GM23338 (cell line): Measurements from ENCODE around the gene PRSS36. TPM values are rescaled to one million over a fixed set of nuclear protein-coding genes. Genes with fewer than 3 reads are reported as not detected.

Source experiments
- ATAC-seq: fragments of 200-7000 bp; cut with Tn5 transposase; 3 replicates; pipeline ENCODE4 v1.9.1; 2020
- DNase-seq: peaks from one replicate; pipeline ENCODE4 v3.0.0-alpha.2; 2015; ENCODE audit warnings: low spot score
- H2AFZ ChIP-seq: fragments of 200-600 bp; sonication (generic); 2 replicates; pipeline ENCODE4 v1.8.0; 2016; ENCODE audit warnings: antibody characterized with exemption, mild to moderate bottlenecking, moderate library complexity
- H3F3A ChIP-seq: fragments of 200-600 bp; sonication (generic); replicated peaks from 2 replicates; pipeline ENCODE4 v1.8.0; 2017; ENCODE audit warnings: antibody characterized with exemption, mixed run types, low read depth
- H3K27ac ChIP-seq: fragments of 200-600 bp; sonication (generic); 2 replicates; pipeline ENCODE4 v1.6.1; 2016; ENCODE audit warnings: low read depth
- H3K27me3 ChIP-seq: fragments of 200-600 bp; sonication (generic); 2 replicates; pipeline ENCODE4 v1.8.0; 2016; ENCODE audit warnings: mild to moderate bottlenecking, mixed run types, moderate library complexity; ENCODE audit not compliant: insufficient read depth
- H3K36me3 ChIP-seq: fragments of 200-600 bp; sonication (generic); 2 replicates; pipeline ENCODE4 v1.8.0; 2016; ENCODE audit warnings: mild to moderate bottlenecking; ENCODE audit not compliant: insufficient read depth
- H3K4me1 ChIP-seq: fragments of 200-600 bp; sonication (generic); 2 replicates; pipeline ENCODE4 v1.8.0; 2016; ENCODE audit warnings: mild to moderate bottlenecking, moderate library complexity; ENCODE audit not compliant: insufficient read depth
- H3K4me2 ChIP-seq: fragments of 200-600 bp; sonication (generic); 2 replicates; pipeline ENCODE4 v1.7.1; 2017; ENCODE audit warnings: mixed run types
- H3K4me3 ChIP-seq: fragments of 200-600 bp; sonication (generic); 2 replicates; pipeline ENCODE4 v1.6.1; 2016; ENCODE audit warnings: mixed run types
- H3K79me2 ChIP-seq: fragments of 200-600 bp; sonication (generic); replicated peaks from 2 replicates; pipeline ENCODE4 v1.8.0; 2017; ENCODE audit warnings: mild to moderate bottlenecking; ENCODE audit not compliant: insufficient read depth
- H3K9me2 ChIP-seq: fragments of 200-600 bp; sonication (generic); 2 replicates; pipeline ENCODE4 v1.8.0; 2017; ENCODE audit not compliant: insufficient read depth
- H4K20me1 ChIP-seq: fragments of 200-600 bp; sonication (generic); replicated peaks from 2 replicates; pipeline ENCODE4 v1.8.0; 2017; ENCODE audit warnings: mild to moderate bottlenecking; ENCODE audit not compliant: insufficient read depth
- H3K27ac Mint-ChIP-seq: 2 replicates; pipeline ENCODE4 v1.8.0; 2020; ENCODE audit warnings: inconsistent platforms, mild to moderate bottlenecking, moderate library complexity, mixed read lengths
- H3K27me3 Mint-ChIP-seq: 3 replicates; pipeline ENCODE4 v1.8.0; 2022; ENCODE audit warnings: low read depth, mild to moderate bottlenecking, moderate library complexity, mixed read lengths, inconsistent platforms; ENCODE audit not compliant: insufficient read depth, poor library complexity
- H3K36me3 Mint-ChIP-seq: 3 replicates; pipeline ENCODE4 v1.8.0; 2021; ENCODE audit warnings: low read depth, mild to moderate bottlenecking, inconsistent platforms, moderate library complexity, mixed read lengths
- H3K4me1 Mint-ChIP-seq: 3 replicates; pipeline ENCODE4 v1.8.0; 2020; ENCODE audit warnings: mild to moderate bottlenecking, inconsistent platforms, mixed read lengths
- H3K4me3 Mint-ChIP-seq: 3 replicates; pipeline ENCODE4 v1.8.0; 2021; ENCODE audit warnings: moderate library complexity, mild to moderate bottlenecking, inconsistent platforms, mixed read lengths
- H3K9me3 Mint-ChIP-seq: 3 replicates; pipeline ENCODE4 v1.8.0; 2020; ENCODE audit warnings: moderate library complexity, mild to moderate bottlenecking, inconsistent platforms, mixed read lengths
- CREB1 ChIP-seq: fragments of 250-450 bp; sonication (Bioruptor Pico); IDR thresholded peaks from 2 replicates; pipeline ENCODE4 v1.5.0; 2020; ENCODE audit warnings: low read depth, mild to moderate bottlenecking, moderate library complexity
- EZH2 ChIP-seq: fragments of 200-600 bp; sonication (generic); IDR thresholded peaks from one replicate; pipeline ENCODE4 v1.8.0; 2017; ENCODE audit warnings: antibody characterized with exemption, mild to moderate bottlenecking, low read depth; ENCODE audit not compliant: unreplicated experiment
- EZH2phosphoT487 ChIP-seq: fragments of 200-600 bp; sonication (generic); IDR thresholded peaks from one replicate; pipeline ENCODE4 v1.8.1; 2018; ENCODE audit warnings: antibody characterized with exemption; ENCODE audit not compliant: unreplicated experiment
- JUNB ChIP-seq: IDR thresholded peaks from one replicate; pipeline ENCODE4 v1.6.1; 2016; ENCODE audit warnings: antibody characterized with exemption; ENCODE audit not compliant: unreplicated experiment
- NANOG ChIP-seq: IDR thresholded peaks from 2 replicates; pipeline ENCODE4 v1.6.1; 2016; ENCODE audit warnings: antibody characterized with exemption, borderline replicate concordance
- POLR2AphosphoS5 ChIP-seq: IDR thresholded peaks from 2 replicates; pipeline ENCODE4 v1.6.1; 2016; ENCODE audit warnings: antibody characterized with exemption, low read depth
- STAT1 ChIP-seq: IDR thresholded peaks from one replicate; pipeline ENCODE4 v1.6.1; 2016; ENCODE audit warnings: antibody characterized with exemption; ENCODE audit not compliant: unreplicated experiment
- ZNF114 ChIP-seq: fragments of 250-450 bp; sonication (Bioruptor Pico); IDR thresholded peaks from 2 replicates; pipeline ENCODE4 v1.5.0; 2020; ENCODE audit warnings: mild to moderate bottlenecking, moderate library complexity
- ZNF331 ChIP-seq: fragments of 250-450 bp; sonication (Bioruptor Pico); IDR thresholded peaks from 2 replicates; pipeline ENCODE4 v1.5.0; 2020; ENCODE audit warnings: low read depth, mild to moderate bottlenecking, moderate library complexity
- polyA plus RNA-seq: library from polyadenylated mRNA; unstranded; fragments of >200 nt; fragmentation: Nextera tagmentation; extraction: Ambion mirVana; gene quantifications from 2 replicates; pipeline ENCODE4 v1.2.1, GENCODE V29; 2016
- total RNA-seq: library from RNA; depleted of rRNA; stranded (reverse); fragments of >200 nt; shearing (Covaris generic); gene quantifications from 2 replicates; pipeline ENCODE4 v1.2.3, GENCODE V29; 2014
- TF ChIP-seq, protein P1 (sequence below): IDR thresholded peaks from one replicate; pipeline ENCODE4 v1.6.1; 2018; ENCODE audit warnings: antibody characterized with exemption; ENCODE audit not compliant: unreplicated experiment
- TF ChIP-seq, protein P2 (sequence below), 2 experiments: fragments of 200-600 bp in 1 of 2; sonication (generic) in 1 of 2; conservative IDR thresholded peaks; 2 replicates each; pipeline versions ENCODE4 v1.5.1 to v1.6.1; 2016 to 2017; ENCODE audit warnings: antibody characterized with exemption in 2 of 2, low read depth in 2 of 2, mild to moderate bottlenecking in 2 of 2, moderate library complexity in 1 of 2

Gene PRSS36
- total and polyA plus RNA-seq, 2 experiments from 2014 or later = 0.91 to 1.4 TPM

DNA sequence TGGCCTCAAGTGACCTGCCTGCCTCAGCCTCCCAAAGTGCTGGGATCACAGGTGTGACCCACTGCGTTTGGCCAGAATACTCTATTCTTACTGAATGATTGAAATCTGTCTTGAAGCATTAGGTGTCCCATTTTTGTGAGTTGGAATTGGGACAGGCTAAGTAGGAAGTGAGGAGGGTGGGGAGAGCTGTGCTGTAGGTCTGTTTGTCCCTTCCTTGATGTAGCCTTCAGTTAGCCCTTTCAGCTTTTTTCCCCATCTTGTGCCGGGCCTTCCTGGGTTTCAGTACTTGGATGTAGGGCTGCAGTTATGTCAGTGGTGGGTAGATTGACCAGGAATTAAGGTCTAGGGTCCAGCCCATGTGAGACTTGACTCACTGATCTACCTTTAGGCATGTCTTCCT, 44.0 kb upstream of the PRSS36 start:
- peaks cover 91% of the 10 kb centered on the region for H4K20me1 ChIP-seq
- no peak for ATAC-seq
- no peak overlapping the region for H3K4me2 ChIP-seq
- Mint-ChIP-seq H3K4me3 (no peak overlapping the region), H3K4me1 (no peaks in the 10 kb centered on the region; the same call in 2 of the 3 replicates), H3K36me3 (peaks cover 98% of the 10 kb centered on the region), H3K27ac (no peak overlapping the region), H3K9me3 (peaks cover 3% of the 10 kb centered on the region; the same call in 1 of the 3 replicates), H3K27me3 (peaks cover 15% of the 10 kb centered on the region)
- H2AFZ ChIP-seq = no peak overlapping the region
- peaks cover 83% of the 10 kb centered on the region for H3F3A ChIP-seq
- no peaks in the 10 kb centered on the region for H3K27me3 ChIP-seq
- peak overlapping the region; percentile 45; the same call in 1 of the 2 replicates for H3K27ac ChIP-seq
- H3K79me2 ChIP-seq = peaks cover 40% of the 10 kb centered on the region
- H3K4me1 ChIP-seq = no peaks in the 10 kb centered on the region
- H3K4me3 ChIP-seq = no peak overlapping the region
- TF ChIP-seq CREB1 (CRISPR knock-in tag) = no peak
- no peak for TF ChIP-seq EZH2phosphoT487
- no peak for TF ChIP-seq POLR2AphosphoS5
- no peak for TF ChIP-seq JUNB
- TF ChIP-seq, protein P1, sequence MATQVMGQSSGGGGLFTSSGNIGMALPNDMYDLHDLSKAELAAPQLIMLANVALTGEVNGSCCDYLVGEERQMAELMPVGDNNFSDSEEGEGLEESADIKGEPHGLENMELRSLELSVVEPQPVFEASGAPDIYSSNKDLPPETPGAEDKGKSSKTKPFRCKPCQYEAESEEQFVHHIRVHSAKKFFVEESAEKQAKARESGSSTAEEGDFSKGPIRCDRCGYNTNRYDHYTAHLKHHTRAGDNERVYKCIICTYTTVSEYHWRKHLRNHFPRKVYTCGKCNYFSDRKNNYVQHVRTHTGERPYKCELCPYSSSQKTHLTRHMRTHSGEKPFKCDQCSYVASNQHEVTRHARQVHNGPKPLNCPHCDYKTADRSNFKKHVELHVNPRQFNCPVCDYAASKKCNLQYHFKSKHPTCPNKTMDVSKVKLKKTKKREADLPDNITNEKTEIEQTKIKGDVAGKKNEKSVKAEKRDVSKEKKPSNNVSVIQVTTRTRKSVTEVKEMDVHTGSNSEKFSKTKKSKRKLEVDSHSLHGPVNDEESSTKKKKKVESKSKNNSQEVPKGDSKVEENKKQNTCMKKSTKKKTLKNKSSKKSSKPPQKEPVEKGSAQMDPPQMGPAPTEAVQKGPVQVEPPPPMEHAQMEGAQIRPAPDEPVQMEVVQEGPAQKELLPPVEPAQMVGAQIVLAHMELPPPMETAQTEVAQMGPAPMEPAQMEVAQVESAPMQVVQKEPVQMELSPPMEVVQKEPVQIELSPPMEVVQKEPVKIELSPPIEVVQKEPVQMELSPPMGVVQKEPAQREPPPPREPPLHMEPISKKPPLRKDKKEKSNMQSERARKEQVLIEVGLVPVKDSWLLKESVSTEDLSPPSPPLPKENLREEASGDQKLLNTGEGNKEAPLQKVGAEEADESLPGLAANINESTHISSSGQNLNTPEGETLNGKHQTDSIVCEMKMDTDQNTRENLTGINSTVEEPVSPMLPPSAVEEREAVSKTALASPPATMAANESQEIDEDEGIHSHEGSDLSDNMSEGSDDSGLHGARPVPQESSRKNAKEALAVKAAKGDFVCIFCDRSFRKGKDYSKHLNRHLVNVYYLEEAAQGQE = no peak
- no peak for TF ChIP-seq NANOG
- H3K36me3 ChIP-seq = peaks cover 77% of the 10 kb centered on the region
- no peak for DNase-seq
- H3K9me2 ChIP-seq = no peaks in the 10 kb centered on the region

DNA sequence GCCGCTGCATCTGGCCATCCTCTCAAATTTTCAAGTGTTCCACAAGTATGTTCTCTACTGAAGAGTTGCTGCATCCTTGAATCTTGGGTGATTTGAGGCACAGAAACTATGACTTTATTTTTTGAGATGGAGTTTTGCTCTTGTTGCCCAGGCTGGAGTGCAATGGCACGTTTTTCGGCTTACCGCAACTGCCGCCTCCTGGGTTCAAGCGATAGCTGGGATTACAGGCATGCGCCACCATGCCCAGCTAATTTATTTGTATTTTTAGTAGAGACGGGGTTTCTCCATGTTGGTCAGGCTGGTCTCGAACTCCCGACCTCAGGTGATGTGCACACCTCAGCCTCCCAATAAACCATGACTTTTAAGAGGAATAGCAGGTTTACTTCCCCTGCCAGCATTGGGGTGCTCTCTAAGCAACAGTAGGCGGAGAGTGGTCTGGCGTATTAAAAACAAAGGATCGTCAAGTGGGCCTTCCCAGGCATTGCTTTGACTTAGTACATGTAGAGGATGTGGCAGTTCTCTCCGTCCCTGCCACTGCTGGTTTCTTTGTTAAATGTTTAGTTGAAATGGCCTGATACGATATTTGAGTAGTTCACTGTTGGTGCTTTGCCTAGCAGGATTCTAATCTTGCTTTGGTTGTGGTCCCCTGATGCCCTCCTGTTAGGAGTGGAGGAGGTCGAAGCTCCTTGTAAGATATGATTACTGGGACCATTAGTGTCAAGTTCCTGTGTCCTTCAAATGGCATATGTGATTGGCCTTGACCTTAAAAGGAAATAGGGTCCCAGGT, 43.2 kb upstream of the PRSS36 start:
- H3K4me2 ChIP-seq = no peak overlapping the region
- H4K20me1 ChIP-seq = peaks cover 90% of the 10 kb centered on the region
- Mint-ChIP-seq H3K27me3 (peaks cover 11% of the 10 kb centered on the region), H3K27ac (peak overlapping the region; percentile 24; the same call in 1 of the 2 replicates), H3K4me1 (no peaks in the 10 kb centered on the region; the same call in 2 of the 3 replicates), H3K36me3 (peaks cover 98% of the 10 kb centered on the region), H3K4me3 (no peak overlapping the region; the same call in 2 of the 3 replicates), H3K9me3 (no peaks in the 10 kb centered on the region; the same call in 2 of the 3 replicates)
- no peak overlapping the region for H3K4me3 ChIP-seq
- DNase-seq (no peak), ATAC-seq (no peak)
- peaks cover 84% of the 10 kb centered on the region for H3F3A ChIP-seq
- H3K27me3 ChIP-seq = no peaks in the 10 kb centered on the region
- peaks cover 85% of the 10 kb centered on the region for H3K36me3 ChIP-seq
- peaks cover 49% of the 10 kb centered on the region for H3K79me2 ChIP-seq
- H3K9me2 ChIP-seq = no peaks in the 10 kb centered on the region
- H2AFZ ChIP-seq = no peak overlapping the region
- no peaks in the 10 kb centered on the region for H3K4me1 ChIP-seq
- H3K27ac ChIP-seq = peak overlapping the region; percentile 45
- TF ChIP-seq, protein P2, sequence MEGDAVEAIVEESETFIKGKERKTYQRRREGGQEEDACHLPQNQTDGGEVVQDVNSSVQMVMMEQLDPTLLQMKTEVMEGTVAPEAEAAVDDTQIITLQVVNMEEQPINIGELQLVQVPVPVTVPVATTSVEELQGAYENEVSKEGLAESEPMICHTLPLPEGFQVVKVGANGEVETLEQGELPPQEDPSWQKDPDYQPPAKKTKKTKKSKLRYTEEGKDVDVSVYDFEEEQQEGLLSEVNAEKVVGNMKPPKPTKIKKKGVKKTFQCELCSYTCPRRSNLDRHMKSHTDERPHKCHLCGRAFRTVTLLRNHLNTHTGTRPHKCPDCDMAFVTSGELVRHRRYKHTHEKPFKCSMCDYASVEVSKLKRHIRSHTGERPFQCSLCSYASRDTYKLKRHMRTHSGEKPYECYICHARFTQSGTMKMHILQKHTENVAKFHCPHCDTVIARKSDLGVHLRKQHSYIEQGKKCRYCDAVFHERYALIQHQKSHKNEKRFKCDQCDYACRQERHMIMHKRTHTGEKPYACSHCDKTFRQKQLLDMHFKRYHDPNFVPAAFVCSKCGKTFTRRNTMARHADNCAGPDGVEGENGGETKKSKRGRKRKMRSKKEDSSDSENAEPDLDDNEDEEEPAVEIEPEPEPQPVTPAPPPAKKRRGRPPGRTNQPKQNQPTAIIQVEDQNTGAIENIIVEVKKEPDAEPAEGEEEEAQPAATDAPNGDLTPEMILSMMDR (conservative IDR thresholded peaks at IDR 0.05; ENCODE audit: low read depth in 2 of 2) = no peak
- TF ChIP-seq STAT1 = no peak
- TF ChIP-seq EZH2phosphoT487 = no peak
- no peak for TF ChIP-seq EZH2
- TF ChIP-seq POLR2AphosphoS5 = no peak
- no peak for TF ChIP-seq ZNF114 (CRISPR knock-in tag)
- TF ChIP-seq ZNF331 (CRISPR knock-in tag) = no peak
